Measurements from ENCODE around the gene PLK3. TPM values are rescaled to one million over a fixed set of nuclear protein-coding genes. Genes with fewer than 3 reads are reported as not detected.

PLK3 gene
- total RNA-seq, 6 experiments from 2014 or later = 1.8 to 5.3 (median 3.6) TPM

DNA sequence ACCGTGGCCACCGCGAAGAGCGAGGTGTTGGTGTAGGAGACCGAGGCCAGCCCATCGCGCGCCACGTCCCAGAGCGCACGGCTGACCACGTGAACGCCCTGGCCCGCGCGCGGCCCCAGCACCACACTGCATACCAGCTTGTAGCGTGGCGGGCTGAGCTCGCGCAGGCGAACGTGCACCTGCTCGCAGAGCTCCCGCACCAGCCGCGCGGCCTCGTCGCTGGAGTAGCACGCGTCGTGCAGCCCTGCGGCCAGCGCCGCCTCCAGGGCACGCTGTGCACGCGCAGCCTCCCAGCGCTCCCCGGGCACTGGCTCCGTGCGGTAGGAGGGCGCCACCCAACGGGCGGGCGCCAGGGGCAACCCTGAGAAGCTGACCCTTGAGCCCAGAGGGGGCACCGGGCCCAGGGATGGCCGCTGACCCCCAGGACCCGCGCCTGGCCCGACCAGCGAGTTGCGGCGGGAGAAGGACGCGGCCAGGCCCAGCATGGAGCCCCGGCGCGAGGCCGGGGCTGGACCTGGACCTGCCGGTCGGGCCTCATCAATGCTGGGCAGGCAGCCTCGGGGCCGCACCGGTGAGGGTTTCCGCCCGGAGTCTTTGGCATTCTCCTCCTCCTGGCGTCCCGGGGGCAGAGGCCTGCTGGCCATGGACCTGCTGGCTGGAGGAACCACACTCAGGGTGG is 6.0 kb downstream of the PLK3 start:
- DNase-seq = peak in 2 of 3 donors; percentile 52 to 63
- peaks cover 2 to 47% (median 28%) of the 10 kb centered on the region in 4 donors for H3K4me1 ChIP-seq

GRCh38 chr1:44806704-44807363 is 6.7 kb downstream of the PLK3 start, which contains the start of gene DYNLT4:
TSS of gene DYNLT4 (minus strand) at chr1:44807351. CDS start at chr1:44806668, 683 bp downstream.
- H3K9me3 ChIP-seq = no peaks in the 10 kb centered on the region
- peak; percentile 75 for TF ChIP-seq POLR2A (IDR thresholded peaks at IDR 0.05)
- TF ChIP-seq, protein P1, sequence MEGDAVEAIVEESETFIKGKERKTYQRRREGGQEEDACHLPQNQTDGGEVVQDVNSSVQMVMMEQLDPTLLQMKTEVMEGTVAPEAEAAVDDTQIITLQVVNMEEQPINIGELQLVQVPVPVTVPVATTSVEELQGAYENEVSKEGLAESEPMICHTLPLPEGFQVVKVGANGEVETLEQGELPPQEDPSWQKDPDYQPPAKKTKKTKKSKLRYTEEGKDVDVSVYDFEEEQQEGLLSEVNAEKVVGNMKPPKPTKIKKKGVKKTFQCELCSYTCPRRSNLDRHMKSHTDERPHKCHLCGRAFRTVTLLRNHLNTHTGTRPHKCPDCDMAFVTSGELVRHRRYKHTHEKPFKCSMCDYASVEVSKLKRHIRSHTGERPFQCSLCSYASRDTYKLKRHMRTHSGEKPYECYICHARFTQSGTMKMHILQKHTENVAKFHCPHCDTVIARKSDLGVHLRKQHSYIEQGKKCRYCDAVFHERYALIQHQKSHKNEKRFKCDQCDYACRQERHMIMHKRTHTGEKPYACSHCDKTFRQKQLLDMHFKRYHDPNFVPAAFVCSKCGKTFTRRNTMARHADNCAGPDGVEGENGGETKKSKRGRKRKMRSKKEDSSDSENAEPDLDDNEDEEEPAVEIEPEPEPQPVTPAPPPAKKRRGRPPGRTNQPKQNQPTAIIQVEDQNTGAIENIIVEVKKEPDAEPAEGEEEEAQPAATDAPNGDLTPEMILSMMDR (IDR thresholded peaks at IDR 0.05) = no peak
- intact Hi-C loops (cut with DNase I) = no loop called here
- H3K4me1 ChIP-seq = peaks cover 0 to 47% (median 28%) of the 10 kb centered on the region in 4 donors
- H3K36me3 ChIP-seq = peaks cover 0 to 13% (median 1%) of the 10 kb centered on the region in 4 donors
- WGBS (ENCODE audit: insufficient coverage, low coverage, low lambda C conversion rate, missing lambda C conversion rate) = 0% methylated on average over 2 of the region's 7 CpGs
- peak in 2 of 3 donors; percentile 45 to 49 for DNase-seq
- ATAC-seq = no peak
- no peaks in the 10 kb centered on the region for H3K27me3 ChIP-seq
- peak within 1 kb of the TSS in 2 of 3 donors; percentile 4 to 26 for H3K4me3 ChIP-seq
- H3K27ac ChIP-seq = peak within 1 kb of the TSS; percentile 93 to 99 (median 96)

More for the DNA sequence above, 6.0 kb downstream of the PLK3 start:
- no peak for ATAC-seq
- peak overlapping the region; percentile 93 to 99 (median 96) for H3K27ac ChIP-seq
- 96% methylated on average over 4 of the region's 70 CpGs for WGBS (ENCODE audit: insufficient coverage, low coverage, low lambda C conversion rate, missing lambda C conversion rate)
- TF ChIP-seq, protein P1 (IDR thresholded peaks at IDR 0.05) = no peak
- TF ChIP-seq POLR2A (IDR thresholded peaks at IDR 0.05) = no peak
- intact Hi-C loops (cut with DNase I) = no loop called here
- no peaks in the 10 kb centered on the region for H3K9me3 ChIP-seq
- no peaks in the 10 kb centered on the region for H3K27me3 ChIP-seq
- H3K4me3 ChIP-seq = no peak overlapping the region
- peaks cover 0 to 13% (median 1%) of the 10 kb centered on the region in 4 donors for H3K36me3 ChIP-seq

DNA sequence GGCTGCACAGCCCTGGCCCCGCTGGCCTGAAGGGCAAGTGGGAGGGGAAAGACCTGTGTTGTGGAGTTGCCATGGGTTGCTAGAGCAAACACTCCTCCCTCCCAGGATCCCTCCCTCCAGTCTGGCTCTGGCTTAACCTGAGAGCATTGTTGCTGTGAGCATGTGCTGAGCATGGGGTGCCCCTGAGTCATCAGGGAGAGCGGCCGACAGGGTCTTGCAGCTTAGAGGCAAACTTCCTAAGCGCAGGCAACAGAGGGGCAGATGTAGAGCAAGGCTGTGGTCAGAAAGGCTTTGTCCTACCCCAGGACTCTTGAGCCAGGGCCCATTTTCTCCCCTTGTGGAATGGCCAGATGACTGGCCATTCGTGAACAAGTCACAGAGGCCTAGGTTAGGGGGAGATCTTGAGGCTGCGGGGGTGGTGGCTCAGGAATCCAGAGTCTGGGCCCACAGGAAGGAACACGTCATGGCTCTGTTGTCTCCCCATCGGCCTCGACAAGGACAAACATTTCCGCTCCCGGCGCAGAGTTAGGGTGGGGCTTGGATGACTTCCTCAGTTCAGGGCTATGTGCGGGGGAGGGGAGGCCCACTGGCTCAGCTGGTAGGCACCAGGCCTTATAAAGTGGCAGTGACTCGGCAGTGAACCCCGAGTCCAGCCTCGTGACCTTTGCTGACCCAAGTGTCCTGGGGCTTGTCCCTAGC is 7.3 kb downstream of the PLK3 start:
- Histone ChIP-seq H3K4me3 (no peak overlapping the region), H3K27me3 (no peaks in the 10 kb centered on the region), H3K4me1 (peaks cover 0 to 50% (median 28%) of the 10 kb centered on the region in 4 donors), H3K36me3 (peaks cover 0 to 13% (median 1%) of the 10 kb centered on the region in 4 donors), H3K27ac (peak overlapping the region; percentile 93 to 99 (median 96)), H3K9me3 (no peaks in the 10 kb centered on the region)
- ATAC-seq (peak; percentile 75 to 87 (median 82)), DNase-seq (peak; percentile 96 to 98 (median 96))
- 0% methylated on average over 6 of the region's 16 CpGs for WGBS (ENCODE audit: insufficient coverage, low coverage, low lambda C conversion rate, missing lambda C conversion rate)
- no peak for TF ChIP-seq POLR2A (IDR thresholded peaks at IDR 0.05)
- intact Hi-C loops (cut with DNase I) = no loop called here

GRCh38 chr1:44808063-44808937 is 8.1 kb downstream of the PLK3 start, which contains the start of gene BTBD19:
TSS of gene BTBD19 (plus strand) at chr1:44808523. CDS start at chr1:44808821, 298 bp downstream.
- intact Hi-C loops (cut with DNase I) = no loop called here
- TF ChIP-seq POLR2A (IDR thresholded peaks at IDR 0.05) = peak; percentile 28
- TF ChIP-seq, protein P1 (IDR thresholded peaks at IDR 0.05) = no peak
- peak; percentile 50 to 59 (median 52) for ATAC-seq
- no peaks in the 10 kb centered on the region for H3K9me3 ChIP-seq
- peak within 1 kb of the TSS; percentile 93 to 99 (median 96) for H3K27ac ChIP-seq
- WGBS (ENCODE audit: insufficient coverage, low coverage, low lambda C conversion rate, missing lambda C conversion rate) = 45% methylated on average over 11 of the region's 23 CpGs
- DNase-seq = peak; percentile 83 to 89 (median 87)
- no peaks in the 10 kb centered on the region for H3K27me3 ChIP-seq
- H3K4me3 ChIP-seq = peak within 1 kb of the TSS in 2 of 3 donors; percentile 4 to 26
- H3K36me3 ChIP-seq = peaks cover 0 to 7% (median 1%) of the 10 kb centered on the region in 4 donors
- H3K4me1 ChIP-seq = peaks cover 0 to 50% (median 28%) of the 10 kb centered on the region in 4 donors

Data from right lobe of liver (tissue), 6 donors.